Suppressor macrophage treated with lipopolysaccharide for 1 hour (primary cell): ENCODE results near the gene EHD4.

ENCODE experiments used
- DNase-seq, 3 donors: peaks; one replicate each; pipeline ENCODE4 v3.0.0-alpha.2; 2020 to 2022

The EHD4 gene

DNA sequence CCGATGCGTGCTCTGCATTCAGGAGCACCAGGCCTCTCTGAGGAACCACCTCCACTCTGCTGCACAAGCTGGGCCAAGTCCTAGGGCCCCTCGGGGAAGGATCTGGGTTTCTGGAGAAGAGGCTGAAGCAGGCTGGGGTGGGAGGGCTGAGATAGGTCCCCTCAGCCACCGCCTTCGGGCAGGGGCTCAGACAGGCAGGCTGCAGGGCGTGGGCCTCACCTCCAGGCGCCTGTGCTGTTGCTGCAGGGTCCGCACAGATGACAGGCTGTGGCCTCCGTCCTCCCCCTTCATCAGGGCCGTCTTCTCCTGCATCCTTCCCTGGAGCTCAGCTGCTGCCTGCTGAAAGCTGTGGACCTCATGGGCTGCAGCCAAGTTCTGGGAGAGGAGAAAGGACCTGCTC, 118.5 kb downstream of the EHD4 start:
- no peak for DNase-seq

GRCh38 chr15:41852736-41853590, 119.4 kb downstream of the EHD4 start:
- DNase-seq, result no peak

GRCh38 chr15:41851755-41852370, 120.5 kb downstream of the EHD4 start:
- DNase-seq, result no peak

DNA sequence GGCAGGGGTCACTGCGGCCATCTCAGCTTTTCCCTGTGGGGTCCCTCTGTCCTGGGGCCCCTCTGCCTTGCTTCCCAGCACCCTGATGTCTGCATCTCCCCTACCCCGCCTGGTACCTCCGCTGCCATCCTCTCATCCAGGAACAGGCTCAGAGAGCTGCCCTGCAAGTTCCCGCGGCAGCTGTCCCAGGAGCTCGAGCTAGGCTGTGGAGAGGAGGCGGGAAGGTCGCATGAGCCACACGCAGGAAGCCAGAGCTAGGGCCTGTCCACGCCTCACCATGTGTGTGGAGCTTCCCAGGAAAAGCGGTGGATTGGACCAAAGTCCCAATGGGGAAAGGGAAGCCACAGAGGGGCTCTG, 121.2 kb downstream of the EHD4 start:
- DNase-seq, result no peak

- DNase-seq, result no peak
Observed at GRCh38 chr15:41850482-41851166, 121.7 kb downstream of the EHD4 start.

GRCh38 chr15:41849861-41850260, 122.5 kb downstream of the EHD4 start:
- DNase-seq, result no peak

DNA sequence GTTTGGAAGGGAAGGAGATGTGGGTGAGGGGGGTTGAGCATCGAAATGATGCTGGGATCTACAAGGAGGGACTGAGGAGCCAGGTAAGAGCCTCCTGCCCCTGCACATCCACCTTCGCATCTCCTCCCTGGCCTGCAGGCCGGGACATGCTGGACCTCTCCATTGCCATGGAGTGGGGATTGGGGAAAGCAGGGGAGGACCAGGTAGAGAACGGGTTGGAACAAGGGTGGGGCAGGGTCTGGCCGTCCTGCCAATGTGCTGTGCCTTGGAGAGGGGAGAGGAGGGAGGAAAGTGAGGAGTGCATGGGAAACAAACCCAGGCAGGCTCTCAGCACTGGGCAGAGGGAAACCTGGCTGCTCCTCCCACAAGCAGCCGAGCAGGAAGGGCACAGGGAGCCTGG, 123.2 kb downstream of the EHD4 start:
- DNase-seq, result no peak

DNA sequence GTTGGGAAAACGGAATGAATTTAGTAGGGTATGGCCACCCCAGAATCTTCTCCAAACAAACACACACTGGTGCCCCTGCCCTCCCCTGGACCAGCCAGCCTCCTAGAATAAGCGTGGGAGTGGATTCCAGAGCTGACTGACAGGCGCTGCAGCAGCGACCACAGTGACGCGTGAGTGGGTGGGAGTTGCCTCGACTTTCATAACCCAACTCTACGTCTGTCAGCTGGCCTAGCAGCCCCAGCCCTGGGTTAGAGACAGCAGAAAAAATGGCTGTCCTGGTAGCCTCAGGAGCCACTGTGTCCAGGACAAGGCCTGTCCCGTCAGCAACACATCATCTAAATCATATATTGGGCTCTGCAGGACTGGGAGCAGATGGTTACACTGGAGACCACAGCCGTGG, 123.7 kb downstream of the EHD4 start:
- DNase-seq, result no peak

DNA sequence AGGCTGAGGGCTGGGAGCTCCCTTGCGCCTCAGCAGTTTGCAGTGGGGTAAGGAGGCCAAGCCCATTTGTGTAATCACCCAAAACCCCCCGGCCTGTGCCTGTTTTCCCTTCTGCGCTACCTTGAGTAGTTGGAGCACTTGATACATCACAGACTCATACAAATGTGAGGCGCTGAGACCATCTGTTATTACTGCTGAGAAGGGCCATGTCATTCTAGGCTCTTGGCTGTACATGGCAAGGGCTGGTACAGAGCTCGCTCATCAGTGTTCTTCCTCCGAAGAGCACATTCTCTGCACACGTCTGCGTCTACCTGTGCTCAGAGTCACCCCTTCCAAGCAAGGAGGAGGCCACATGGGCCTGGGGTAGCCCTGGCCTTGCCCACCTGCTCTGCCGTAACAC, 124.4 kb downstream of the EHD4 start:
- no peak for DNase-seq

GRCh38 chr15:41847206-41847605, 125.2 kb downstream of the EHD4 start:
- no peak for DNase-seq
